ENCODE data around the gene STUM.

DNA sequence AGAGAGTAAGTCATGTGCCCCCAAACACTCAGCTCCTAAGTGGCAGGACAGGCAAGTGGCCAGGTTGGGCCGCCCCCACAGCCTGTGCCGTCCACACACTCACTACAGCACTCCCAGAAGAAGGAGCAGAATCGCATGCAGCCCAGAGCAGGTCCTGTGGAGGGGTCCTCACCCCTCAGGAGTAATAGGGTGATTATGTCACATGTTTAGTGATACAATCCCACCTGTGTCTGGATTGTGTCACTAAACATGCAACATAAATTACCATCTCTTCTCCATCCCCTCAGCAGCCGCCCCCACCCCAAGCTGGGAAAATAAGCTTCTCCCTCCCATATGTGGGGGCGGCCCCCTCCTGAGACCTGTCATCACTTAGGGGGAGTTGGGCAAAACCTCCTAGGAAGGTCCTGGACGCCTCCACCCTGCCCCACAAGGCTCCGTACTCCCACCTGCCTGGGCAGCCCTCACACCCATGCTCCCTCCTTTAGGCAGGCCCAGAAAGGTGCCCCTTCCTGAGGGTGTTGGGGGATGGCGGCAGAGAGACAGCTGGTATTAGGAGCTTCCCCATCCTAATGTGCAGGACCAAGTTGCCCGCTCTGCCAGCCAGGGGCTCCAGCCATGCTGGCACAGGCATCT is 56.9 kb downstream of the STUM start:
- TF ChIP-seq, protein P1, sequence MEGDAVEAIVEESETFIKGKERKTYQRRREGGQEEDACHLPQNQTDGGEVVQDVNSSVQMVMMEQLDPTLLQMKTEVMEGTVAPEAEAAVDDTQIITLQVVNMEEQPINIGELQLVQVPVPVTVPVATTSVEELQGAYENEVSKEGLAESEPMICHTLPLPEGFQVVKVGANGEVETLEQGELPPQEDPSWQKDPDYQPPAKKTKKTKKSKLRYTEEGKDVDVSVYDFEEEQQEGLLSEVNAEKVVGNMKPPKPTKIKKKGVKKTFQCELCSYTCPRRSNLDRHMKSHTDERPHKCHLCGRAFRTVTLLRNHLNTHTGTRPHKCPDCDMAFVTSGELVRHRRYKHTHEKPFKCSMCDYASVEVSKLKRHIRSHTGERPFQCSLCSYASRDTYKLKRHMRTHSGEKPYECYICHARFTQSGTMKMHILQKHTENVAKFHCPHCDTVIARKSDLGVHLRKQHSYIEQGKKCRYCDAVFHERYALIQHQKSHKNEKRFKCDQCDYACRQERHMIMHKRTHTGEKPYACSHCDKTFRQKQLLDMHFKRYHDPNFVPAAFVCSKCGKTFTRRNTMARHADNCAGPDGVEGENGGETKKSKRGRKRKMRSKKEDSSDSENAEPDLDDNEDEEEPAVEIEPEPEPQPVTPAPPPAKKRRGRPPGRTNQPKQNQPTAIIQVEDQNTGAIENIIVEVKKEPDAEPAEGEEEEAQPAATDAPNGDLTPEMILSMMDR (IDR thresholded peaks at IDR 0.05), result no peak
- no peak for TF ChIP-seq POLR2AphosphoS5 (IDR thresholded peaks at IDR 0.05; ENCODE audit: low read depth, low read length)
- TF ChIP-seq TCF7L2 (IDR thresholded peaks at IDR 0.05; ENCODE audit: low read depth, low read length), result no peak
- TF ChIP-seq, protein P2, sequence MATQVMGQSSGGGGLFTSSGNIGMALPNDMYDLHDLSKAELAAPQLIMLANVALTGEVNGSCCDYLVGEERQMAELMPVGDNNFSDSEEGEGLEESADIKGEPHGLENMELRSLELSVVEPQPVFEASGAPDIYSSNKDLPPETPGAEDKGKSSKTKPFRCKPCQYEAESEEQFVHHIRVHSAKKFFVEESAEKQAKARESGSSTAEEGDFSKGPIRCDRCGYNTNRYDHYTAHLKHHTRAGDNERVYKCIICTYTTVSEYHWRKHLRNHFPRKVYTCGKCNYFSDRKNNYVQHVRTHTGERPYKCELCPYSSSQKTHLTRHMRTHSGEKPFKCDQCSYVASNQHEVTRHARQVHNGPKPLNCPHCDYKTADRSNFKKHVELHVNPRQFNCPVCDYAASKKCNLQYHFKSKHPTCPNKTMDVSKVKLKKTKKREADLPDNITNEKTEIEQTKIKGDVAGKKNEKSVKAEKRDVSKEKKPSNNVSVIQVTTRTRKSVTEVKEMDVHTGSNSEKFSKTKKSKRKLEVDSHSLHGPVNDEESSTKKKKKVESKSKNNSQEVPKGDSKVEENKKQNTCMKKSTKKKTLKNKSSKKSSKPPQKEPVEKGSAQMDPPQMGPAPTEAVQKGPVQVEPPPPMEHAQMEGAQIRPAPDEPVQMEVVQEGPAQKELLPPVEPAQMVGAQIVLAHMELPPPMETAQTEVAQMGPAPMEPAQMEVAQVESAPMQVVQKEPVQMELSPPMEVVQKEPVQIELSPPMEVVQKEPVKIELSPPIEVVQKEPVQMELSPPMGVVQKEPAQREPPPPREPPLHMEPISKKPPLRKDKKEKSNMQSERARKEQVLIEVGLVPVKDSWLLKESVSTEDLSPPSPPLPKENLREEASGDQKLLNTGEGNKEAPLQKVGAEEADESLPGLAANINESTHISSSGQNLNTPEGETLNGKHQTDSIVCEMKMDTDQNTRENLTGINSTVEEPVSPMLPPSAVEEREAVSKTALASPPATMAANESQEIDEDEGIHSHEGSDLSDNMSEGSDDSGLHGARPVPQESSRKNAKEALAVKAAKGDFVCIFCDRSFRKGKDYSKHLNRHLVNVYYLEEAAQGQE (IDR thresholded peaks at IDR 0.05; ENCODE audit: insufficient read depth in 1 of 2, low read depth in 2 of 2, low read length in 1 of 2), result no peak

Measured in Panc1 (cell line).